Activated CD4-positive, alpha-beta T cell treated with anti-CD3 and anti-CD28 coated beads for 24 hours (primary cell): ENCODE results near the gene COG6.

Experiments
- DNase-seq, 2 donors: peaks; one replicate each; pipeline ENCODE4 v3.0.0-alpha.2; 2020; ENCODE audit warnings: low read depth in 2 of 2

The COG6 gene

GRCh38 chr13:39770221-39771090 is 115.0 kb downstream of the COG6 start:
- no peak for DNase-seq

- DNase-seq, result no peak
Observed at GRCh38 chr13:39773833-39774232, 118.4 kb downstream of the COG6 start.

GRCh38 chr13:39776439-39776838 is 121.0 kb downstream of the COG6 start:
- no peak for DNase-seq

GRCh38 chr13:39777021-39777420 is 121.6 kb downstream of the COG6 start:
- no peak for DNase-seq

- DNase-seq, result peak in 1 of 2 donors; percentile 31
Observed at GRCh38 chr13:39777527-39778061, 122.1 kb downstream of the COG6 start.

- no peak for DNase-seq
Observed at GRCh38 chr13:39779337-39780265, 124.1 kb downstream of the COG6 start.

GRCh38 chr13:39780711-39781110 is 125.2 kb downstream of the COG6 start:
- no peak for DNase-seq

GRCh38 chr13:39781381-39781780 is 125.9 kb downstream of the COG6 start:
- DNase-seq, result no peak

GRCh38 chr13:39783051-39783450 is 127.6 kb downstream of the COG6 start:
- no peak for DNase-seq

GRCh38 chr13:39784347-39784746 is 128.9 kb downstream of the COG6 start:
- DNase-seq, result no peak

GRCh38 chr13:39786091-39786490 is 130.6 kb downstream of the COG6 start:
- DNase-seq, result no peak

GRCh38 chr13:39787086-39787487 is 131.6 kb downstream of the COG6 start:
- DNase-seq, result no peak

- DNase-seq, result no peak
Observed at GRCh38 chr13:39788102-39788501, 132.6 kb downstream of the COG6 start.

- DNase-seq, result no peak
Observed at GRCh38 chr13:39789451-39789850, 134.0 kb downstream of the COG6 start.
